NCI-H69 (cell line): ENCODE data around the gene ZCCHC24.
A peak's percentile ranks its signal among the peaks of the same experiment; 100 is the strongest.

Source experiments
- DNase-seq: peaks from one replicate; lab custom pipeline; 2025; lab: John Stamatoyannopoulos, UW

ZCCHC24 gene

DNA sequence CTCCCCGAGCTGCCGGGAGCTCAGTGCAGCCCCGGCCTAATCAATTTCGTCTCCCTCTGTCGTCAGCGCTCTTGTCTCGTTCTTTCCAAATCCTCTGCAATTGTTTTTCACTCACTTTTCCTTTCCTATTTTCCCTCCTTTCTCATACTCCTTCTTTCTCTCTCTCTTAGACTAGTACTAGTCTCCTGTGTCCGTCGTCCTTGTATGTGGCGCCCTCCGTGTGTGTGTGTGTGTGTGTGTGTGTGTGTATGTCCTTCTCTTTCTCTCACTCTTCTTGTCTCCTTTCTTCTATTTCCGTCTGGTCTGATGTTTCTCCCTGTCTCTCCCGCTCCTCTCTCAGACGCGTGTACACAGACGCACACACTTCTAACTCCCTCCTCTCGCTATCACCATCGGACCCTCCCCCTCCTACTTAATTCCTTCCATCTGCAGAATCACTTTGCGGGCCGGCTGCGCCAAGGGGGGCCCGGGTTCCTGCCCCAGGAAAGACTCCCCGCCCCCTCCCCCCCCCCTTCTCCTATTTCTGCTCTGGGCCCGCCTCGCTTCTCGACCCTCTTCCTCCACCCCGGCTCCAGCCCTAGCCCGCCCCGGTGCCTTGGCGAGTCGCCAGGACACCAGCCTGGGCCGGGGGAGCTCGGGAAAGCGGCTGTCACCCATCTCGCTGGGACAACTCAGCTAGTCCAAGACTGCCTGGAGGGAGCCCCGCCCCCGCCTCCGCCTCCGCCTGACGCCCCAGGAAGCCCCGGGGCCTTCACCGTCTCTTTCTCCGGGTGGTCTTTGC lies 743 bp upstream of the ZCCHC24 start:
- peak; percentile 68 for DNase-seq

DNA sequence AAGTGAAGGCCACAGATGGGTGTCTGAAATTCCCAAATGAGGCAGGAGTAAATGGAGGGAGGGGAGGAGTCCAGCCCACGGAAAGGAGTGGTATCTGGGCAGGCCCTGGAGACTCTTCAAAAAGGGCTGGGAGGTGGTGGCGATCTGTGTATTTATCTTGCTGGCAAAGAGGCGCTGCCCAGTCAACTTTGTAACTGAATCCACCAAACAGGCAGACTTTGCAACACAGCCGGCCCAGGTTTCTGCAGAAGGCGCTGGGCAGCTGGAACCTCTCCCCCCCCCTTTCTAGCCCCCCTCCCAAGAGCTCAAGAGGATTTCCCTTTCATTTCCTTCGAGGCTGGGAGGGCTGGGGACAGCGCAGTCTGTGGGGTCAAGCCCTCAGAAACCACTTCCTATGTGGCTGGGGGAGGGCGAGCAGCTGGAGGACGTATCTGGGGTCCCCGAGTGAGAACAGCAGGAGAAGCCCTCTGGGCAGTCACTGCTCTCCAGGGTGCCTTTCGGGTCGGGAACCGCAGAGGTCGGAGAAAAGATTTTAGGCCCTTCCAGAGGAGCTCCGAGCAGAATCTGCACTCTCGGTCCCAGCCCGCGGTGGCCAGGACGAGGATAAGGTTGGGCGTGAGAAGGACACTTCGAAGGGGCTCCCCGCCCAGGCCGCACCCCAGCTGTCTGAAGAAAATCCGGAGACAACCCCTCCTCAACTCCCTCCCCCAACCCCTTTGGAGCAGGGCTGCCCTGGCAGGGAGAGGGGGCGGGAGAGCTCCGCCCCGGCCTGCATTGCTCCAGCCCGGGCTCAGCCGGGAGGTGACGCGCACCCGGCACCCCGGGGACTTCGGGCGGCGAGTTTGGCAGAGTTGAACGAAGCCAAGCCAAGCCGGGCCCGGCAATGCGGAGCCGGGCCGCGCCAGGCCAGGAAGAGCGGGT lies 965 bp downstream of the ZCCHC24 start:
- DNase-seq = peak; percentile 64

DNA sequence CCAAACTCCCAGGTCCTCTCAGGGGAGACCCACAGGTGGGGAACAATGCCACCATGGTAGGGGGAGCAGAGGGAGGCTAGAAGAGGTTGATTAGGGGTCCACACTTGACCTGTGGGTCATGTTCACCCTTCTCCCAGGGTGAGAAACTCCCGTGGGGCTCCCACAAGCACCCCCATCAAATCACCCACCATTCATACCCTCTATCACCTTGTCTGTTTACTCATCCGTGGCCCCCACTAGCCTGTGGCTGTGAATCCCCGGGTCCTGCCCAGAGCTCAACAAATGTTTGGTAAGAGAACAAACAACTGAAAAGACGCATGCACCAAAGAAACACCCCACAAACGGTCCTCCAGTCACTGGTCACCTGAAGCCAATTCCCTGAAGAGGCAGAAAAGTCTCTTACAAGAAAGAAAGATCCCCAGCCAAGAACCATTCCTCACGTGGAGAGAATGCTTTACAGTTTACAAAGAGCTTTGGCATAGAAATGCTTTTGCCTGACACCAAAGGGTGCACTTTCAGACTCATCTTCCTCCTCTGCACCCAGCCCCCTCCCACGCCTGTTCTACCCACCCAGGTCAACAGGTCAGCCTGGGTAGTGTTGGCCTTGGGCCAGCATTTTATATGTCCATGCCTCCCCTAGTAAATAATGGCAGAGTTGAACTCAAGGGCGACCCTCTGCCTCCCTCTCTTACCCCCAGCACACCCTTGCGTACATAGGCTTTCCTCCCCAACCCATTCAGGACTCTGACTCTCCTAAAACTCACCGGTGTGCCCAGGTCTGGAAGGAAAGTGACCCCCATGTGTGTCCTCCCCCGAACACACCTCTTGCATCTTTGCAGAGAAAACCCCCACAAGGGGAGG lies 1.9 kb downstream of the ZCCHC24 start:
- DNase-seq = peak; percentile 25

DNA sequence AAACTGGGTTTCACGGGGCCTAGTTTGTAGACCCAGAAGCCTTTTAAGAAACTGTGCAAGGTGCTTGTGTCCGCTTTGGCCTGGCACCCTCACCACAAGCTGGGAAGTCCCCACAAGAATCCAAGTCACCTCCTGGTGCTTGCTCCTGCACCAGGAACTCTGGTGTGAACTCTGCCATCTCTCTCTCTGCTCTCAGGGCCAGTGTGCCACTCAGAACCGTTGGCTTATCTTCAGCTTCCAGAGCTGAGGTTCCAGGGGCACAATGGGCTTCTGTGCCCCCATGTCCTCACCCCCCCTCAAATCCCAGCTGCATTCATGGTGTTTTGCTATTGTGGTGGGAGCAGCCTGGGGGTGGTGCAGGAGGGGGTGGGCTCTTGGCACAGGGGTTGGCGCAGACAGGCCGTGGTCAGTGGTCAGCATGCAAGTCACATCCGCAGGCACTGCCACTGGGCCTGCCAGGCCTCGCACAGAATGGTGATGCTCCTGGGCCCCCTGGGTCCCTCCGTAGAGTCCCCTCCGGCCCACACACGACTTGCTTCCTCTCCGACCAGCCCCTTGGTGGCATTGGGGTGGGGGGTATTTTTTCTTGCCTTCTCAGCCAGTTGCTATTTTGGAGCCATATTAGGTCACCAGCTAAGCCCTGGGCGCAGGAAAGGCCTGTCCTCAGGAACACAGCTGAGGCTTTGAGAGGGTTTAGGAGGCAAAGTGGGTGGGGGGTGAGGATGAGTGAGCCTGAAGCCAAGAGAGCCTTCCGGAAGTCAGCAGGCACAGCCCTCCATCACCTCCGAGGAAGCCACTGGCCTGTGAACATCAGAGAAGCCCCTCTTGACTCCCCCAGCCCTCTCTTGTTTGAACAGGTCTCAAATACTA lies 3.0 kb downstream of the ZCCHC24 start:
- DNase-seq = no peak

DNA sequence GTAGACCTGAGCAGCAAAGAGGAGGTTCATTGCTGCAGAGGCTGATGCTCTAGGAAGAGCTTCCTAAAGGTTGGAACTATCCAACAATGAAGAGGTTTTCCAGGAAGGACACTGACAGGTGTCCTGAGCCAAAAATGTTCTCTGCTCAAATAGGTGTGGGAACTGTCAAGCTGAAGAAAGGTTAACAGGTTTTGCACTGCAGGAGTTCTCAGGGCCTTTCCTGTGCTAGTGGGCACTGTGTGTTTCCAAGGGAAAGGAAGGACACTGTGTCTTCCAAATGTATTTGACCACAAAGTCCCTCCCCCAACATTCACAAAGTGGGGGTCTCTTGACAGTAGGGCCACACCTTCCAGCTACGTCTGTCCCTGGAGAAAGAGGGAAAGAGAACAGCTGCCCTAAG lies 4.0 kb downstream of the ZCCHC24 start:
- DNase-seq = no peak

DNA sequence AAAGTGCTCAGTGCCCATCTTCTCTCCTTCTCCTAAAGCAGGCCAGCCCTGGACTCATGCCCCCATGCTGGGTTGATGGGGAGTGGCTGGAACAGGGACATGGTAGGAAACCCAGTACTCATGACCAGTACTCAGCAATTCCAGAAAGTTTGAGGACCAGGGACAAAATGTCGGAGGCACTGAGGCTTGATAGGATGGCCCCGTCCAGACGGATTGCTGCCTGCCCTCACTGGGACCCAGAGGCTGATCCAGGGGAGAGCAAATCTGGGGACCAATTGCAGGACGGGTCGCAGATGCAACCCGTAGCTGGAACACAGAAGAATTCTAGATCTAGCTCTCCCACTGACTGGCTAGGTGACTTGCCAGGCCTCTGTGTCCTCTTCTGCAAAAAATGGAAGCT lies 5.1 kb downstream of the ZCCHC24 start:
- DNase-seq = no peak

DNA sequence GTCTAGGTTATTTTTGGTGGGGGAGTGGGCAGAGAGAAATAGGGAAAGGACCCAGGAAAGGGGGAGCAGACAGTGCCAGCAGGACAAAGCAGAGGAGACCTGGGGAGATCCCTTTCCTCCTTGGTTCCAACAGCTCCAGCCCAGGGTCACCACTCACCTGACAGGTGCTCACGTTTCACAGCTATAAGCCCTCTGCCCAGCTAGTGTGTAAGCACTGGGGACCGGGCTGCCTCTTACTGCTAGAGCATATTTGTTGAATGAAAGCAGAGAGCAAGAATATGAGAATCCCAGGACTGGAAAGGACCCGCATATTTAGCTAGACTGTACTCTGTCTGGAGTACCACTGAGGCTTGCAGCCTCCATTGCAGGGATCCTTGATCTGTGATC lies 6.7 kb downstream of the ZCCHC24 start:
- DNase-seq = no peak

DNA sequence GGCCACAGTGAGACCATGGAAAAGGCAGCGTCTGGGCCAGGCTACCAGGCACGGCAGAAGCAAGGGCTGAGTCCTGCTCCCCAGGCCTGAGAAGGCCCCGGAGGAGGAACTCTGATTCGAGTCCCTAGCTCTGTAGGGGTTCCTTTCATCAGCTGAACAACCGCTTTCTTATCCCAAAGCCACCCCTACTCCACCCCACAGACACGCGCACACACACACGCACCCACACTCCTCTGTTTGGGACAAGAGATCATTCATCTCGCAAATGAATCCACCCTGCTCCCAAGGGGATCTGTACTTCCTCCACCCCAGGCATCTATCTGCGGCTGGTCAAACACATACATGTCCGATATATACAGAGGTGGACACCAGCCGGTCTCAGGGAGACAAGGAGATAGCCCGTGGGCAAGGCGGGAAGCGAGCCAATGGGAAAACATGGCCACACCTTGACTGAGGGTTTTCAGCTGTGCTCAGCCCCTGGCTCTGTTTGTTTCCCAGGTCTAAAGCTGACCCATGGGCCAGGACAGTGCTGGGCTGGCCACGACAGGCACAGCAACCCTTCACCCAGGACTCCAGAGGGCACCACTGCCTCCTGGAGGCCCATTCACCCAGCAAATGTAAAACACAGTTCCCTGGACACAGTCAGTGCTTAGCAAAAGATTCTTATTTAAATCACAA lies 7.3 kb downstream of the ZCCHC24 start:
- peak; percentile 55 for DNase-seq

DNA sequence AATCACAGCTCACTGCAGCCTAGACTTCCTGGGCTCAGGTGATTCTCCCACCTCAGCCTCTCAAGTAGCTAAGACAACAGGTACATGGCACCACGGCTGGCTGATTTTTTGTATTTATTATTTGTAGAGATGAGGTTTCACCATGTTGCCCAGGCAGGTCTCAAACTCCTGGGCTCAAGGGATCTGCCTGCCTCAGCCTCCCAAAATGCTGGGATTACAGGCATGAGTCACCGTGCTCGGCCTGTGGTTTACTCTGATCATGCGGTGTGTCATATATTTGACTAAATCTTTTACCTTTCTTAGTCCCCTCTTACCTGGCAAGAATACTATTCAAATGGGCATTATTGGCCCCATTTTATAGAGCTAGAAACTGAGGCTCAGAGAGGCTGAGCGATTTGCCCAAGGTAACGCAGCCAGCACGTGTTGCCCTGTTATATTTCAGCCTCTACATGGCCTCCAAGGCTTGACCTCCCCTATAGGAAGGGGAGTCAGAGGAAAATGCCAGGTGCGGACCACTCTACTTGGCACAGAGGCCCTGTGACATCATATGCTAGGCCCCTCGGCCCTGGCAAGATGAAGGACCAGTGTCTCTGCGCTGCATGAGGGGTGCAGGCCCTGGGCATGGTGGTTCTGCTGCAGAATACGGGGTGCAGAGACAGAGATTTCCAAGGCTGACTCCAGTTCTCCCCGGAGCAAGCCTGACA lies 8.2 kb downstream of the ZCCHC24 start:
- no peak for DNase-seq

DNA sequence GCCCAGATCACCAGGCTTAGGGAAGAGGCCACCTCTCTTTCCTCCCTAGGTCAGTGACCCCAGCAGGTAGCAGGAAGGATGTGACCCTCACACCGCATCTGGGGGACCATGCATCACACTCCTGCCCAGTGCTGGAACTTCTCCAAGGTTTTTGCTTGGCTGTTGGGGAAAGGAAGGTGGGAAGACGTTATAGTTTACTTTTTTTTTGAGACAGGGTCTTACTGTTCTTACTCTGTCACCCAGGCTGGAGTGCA lies 8.6 kb downstream of the ZCCHC24 start:
- DNase-seq = no peak

DNA sequence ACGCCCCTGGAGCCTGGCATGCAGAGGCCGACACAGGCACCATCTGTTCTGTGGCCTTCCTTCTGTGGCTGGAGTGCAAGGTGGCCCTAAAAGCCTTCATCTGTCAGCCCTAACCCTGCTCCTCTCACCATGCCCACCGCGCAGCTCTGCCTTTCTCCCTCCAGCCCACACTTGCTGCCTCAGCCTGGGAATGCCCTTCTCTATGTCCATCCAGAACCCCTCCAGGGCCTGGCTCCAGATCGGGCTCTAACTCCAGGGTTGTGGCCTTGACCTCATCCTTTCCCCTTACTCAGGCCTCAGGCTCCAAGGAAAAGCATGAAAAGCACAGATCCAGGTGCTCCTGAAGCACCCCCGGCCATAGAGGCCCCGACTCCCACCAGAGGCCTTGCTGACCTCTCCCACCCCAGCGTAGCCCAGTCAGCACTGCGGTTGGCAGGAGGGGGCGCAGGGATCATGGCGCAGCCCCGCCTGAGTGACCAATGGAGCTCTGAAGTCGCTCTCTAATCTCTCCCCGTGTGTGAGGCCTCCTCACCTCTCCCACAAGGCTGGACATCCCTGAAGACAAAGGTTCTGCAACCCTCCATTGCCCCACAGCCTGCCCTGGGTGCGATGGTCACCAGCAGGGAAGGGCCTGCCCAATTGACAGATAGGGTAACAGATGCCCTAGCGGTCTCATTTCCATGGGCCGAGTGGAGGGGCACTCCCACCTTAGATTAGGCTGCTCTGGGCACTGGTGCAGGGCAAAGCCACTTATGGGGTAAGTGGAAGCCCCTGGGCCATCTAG lies 9.2 kb downstream of the ZCCHC24 start:
- DNase-seq = no peak

DNA sequence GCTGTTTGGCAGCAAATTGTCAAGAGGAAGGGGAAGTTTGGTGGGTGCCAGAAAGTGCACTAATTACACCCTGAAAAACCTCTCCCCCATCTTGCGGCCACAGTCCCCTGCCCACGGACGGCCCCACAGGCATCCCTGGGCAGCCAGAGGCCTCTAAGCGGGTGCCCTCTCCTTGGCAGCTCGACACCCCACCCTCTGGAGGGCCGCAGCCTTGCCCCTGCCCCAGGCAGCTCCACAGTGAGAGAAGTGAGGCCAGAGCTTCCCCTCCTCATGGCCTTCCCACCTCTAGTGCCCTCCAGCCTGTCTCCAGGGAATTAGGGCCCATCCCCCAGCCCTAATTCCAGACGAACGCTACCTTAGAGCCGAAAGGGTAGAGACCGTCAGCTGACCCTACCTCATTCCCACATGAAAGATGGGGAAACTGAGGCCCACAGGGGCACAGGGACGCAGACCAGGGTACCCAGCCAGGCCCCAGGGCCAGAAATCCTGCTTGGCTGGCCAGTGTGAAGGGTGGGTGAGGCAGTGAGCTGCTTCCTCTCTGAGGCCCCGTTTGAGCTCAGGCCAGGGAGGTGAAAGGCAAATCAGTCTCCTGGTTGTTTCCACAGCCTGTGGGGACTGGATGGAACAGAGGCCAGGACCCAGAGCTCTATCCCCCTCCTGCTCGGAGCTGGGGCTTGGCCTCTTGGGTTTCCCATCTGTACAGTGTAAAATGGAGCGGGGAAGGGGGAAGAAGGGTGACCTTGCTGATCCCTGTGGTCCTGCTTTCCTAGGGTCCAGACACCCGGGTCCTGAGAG lies 10.0 kb downstream of the ZCCHC24 start:
- no peak for DNase-seq

DNA sequence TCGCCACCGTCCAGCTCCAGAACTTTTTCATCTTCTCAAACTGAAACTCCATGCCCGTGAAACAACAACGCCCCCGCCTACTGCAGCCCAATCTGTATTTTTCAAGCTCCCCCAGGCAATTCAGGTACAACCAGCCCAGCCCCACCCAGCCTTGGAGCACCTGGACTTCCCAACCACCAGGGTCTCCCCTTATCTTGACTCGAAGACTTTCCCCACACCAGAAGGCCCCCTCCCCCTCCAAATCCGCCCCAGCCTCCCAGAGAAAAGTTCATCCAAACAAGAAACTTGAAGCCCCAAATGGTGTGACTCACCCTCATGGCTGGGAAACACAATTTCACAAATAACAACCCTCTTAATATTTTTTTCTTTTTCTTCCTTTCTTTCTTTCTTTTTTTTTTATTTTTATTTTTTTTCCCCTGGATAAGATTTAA lies 10.6 kb downstream of the ZCCHC24 start:
- DNase-seq = no peak

DNA sequence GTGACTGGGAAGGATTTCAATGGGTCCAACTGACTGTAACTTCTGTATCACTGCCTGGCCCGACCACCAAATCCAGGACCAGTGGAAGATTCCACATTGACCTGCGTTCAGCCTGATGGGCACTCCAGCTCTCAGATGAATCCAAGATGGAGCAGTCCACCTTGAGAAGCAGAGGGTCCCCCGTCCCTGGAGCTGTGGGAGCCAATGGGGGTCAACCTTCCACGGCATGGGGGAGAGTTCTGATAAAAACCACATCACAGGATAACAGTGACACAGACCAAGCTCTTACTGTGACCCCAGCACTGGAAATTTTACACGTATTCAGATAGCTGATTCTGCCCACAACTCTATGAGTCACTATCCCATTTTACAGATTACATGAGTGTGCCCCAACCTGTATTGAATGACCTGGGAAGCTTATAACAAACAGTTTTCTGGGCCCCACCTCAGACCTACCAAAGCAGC lies 11.2 kb downstream of the ZCCHC24 start:
- DNase-seq = no peak

DNA sequence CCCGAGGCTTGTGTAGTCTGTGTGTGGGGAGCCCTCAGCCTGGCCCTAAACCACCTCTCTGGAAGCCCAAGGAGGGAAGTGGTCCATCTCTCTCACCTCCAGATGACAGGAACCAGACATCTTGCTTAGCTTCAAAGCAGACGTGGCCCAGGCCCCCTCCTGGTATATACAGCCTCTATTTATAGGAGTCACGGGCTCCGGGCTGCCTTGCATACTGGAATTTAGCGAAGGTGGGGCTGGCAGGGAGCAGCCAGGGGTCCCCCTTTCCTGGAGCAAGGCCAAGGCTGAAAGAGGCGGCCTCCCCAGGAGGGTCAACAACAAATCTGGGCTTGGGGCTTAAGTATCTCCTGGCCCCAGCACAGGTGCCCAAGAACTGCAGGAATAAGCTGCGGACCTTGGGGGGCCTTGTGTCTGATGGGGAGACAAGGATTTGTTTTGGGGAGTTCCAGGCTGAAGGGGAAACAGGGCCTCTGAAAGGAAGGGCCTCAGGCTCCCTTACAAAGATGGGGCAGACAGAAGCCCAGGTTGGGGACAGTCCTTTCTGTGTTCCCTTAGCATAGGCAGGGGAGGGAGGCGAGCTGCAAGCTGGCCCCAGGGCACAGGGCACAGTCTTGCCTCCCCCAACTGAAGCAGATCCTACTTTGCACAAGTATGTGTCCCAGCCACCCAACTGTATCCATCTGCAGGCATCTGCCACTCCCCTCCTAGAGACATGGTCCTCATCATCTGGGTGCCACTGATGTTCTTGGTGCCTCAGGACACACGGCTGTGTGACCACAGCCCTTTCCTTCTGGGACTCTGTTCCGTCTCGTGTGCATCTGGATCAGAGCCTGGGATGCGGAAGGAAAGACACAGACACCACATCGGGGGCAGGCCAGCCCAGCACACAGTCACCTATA lies 11.9 kb downstream of the ZCCHC24 start:
- no peak for DNase-seq

DNA sequence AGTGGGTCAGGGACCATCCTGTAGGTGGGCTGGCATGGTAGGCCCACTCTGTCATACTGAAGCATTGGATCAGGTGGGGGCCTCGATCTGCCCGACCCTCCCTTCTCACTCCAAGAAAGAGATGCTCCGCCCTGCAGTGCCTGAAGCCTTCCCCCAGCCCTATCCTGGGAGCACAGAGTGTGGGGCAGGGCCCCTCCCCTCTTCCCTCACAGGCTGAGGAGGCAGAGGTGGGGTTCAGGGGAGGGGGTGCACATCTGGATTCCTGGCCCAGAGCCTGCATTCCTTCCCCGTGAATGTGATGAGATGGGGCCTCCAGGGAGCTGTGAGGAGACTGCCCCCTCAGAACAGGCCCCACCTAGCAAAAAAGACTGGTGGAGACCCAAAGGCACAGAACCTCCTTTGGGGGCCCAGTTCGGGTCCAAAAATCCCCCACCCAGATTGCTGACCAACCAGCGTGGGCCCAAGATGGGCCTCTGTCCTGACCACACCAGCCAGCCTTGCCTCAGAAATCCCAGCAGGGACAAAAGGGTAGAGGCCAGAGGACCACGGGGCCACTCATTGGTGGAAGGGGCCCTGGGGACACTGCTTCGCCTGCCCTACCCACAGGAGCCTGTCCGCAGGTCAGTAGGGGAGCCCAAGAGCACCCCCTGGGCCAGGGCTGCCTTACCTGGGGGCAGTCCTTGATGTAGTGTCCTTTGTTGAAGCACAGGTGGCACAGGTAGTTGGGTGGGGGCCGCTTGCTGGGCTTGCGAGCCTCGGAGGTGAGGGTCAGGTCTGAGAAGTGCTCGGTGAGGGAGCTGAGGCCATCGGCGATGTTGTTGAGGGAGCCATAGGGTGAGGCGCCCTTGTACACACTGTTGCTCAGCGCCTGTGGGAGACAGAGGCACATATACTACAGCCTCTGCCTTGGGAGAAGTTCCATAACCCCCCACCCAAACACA lies 13.3 kb downstream of the ZCCHC24 start:
- DNase-seq = no peak
